Breast epithelium (tissue), 3 donors: ENCODE data around the gene CCDC157.

Experiments
- POLR2AphosphoS5 ChIP-seq, 3 donors: sonication (generic); formaldehyde crosslinking; IDR thresholded peaks; one replicate each; pipeline ENCODE4 v1.6.1; 2017; ENCODE audit warnings: antibody characterized with exemption in 3 of 3
- TF ChIP-seq, protein P1 (sequence below), 3 donors: fragments of 450-650 bp; IDR thresholded peaks; one replicate each; pipeline ENCODE4 v1.5.1; 2016 to 2017; ENCODE audit warnings: antibody characterized with exemption in 3 of 3, mild to moderate bottlenecking in 3 of 3, moderate library complexity in 3 of 3

DNA sequence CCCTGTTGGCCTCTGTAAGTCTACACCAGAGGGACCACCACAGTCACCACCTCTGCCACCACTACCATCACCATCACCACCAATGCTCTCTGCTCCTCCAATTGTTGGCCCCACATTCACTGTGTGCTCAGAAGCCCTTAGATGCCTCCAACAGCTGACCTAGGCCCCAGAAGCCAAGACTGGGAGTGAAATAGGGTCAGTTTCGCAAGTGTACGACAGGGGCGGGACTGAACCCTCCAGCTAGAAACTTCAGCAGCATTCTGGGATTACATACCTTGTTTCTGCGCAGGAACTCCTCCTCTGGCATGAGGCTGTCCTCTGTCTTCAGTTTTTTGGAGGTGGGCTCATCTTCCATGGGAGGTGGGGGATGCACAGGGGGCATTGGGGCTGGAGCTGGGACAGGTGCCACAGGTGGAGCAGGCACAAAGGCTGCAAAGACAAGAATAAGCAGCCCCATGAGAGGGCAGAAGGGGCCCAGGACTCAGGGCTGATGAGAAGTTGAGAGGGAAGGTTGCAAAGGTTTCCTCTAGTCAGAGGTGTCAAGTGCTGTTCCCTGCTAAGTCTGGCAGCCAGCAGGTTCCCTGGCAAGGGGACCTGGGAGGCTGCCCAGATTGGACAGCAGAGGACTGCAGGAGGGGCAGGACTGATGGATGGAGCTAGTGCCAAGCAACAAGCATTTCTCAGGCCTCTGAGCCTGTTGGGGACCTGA, 19.9 kb upstream of the CCDC157 start:
- TF ChIP-seq, protein P1, sequence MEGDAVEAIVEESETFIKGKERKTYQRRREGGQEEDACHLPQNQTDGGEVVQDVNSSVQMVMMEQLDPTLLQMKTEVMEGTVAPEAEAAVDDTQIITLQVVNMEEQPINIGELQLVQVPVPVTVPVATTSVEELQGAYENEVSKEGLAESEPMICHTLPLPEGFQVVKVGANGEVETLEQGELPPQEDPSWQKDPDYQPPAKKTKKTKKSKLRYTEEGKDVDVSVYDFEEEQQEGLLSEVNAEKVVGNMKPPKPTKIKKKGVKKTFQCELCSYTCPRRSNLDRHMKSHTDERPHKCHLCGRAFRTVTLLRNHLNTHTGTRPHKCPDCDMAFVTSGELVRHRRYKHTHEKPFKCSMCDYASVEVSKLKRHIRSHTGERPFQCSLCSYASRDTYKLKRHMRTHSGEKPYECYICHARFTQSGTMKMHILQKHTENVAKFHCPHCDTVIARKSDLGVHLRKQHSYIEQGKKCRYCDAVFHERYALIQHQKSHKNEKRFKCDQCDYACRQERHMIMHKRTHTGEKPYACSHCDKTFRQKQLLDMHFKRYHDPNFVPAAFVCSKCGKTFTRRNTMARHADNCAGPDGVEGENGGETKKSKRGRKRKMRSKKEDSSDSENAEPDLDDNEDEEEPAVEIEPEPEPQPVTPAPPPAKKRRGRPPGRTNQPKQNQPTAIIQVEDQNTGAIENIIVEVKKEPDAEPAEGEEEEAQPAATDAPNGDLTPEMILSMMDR (IDR thresholded peaks at IDR 0.05), result no peak
- TF ChIP-seq POLR2AphosphoS5 (IDR thresholded peaks at IDR 0.05), result no peak
